BE2C (cell line): ENCODE results near the gene TP53I13.

Source experiments
- DNase-seq: peaks from one replicate; pipeline ENCODE4 v3.0.0-alpha.2; 2020
- H3K27me3 ChIP-seq: fragments of 250-450 bp; sonication (Bioruptor Pico); 2 replicates; pipeline ENCODE4 v1.5.1; 2020; ENCODE audit warnings: mild to moderate bottlenecking
- H3K36me3 ChIP-seq: fragments of 250-450 bp; sonication (Bioruptor Pico); 2 replicates; pipeline ENCODE4 v1.5.1; 2020; ENCODE audit warnings: mild to moderate bottlenecking
- H3K4me1 ChIP-seq: fragments of 250-450 bp; sonication (Bioruptor Pico); 2 replicates; pipeline ENCODE4 v1.5.1; 2020
- H3K4me3 ChIP-seq: 2 replicates; pipeline ENCODE4 v1.5.1; 2011; ENCODE audit warnings: low read depth, low read length
- H3K9me3 ChIP-seq: fragments of 250-450 bp; sonication (Bioruptor Pico); 2 replicates; pipeline ENCODE4 v1.5.1; 2020
- CTCF ChIP-seq: IDR thresholded peaks from 2 replicates; pipeline ENCODE4 v1.5.1; 2012; ENCODE audit warnings: mild to moderate bottlenecking, low read depth, low read length

Gene TP53I13

GRCh38 chr17:29615492-29616299 is 47.2 kb downstream of the TP53I13 start:
- Histone ChIP-seq H3K4me1 (no peaks in the 10 kb centered on the region), H3K36me3 (peaks cover 13% of the 10 kb centered on the region), H3K27me3 (no peaks in the 10 kb centered on the region), H3K4me3 (no peak overlapping the region), H3K9me3 (no peaks in the 10 kb centered on the region)
- no peak for TF ChIP-seq CTCF
- no peak for DNase-seq

GRCh38 chr17:29616300-29617048 is 48.0 kb downstream of the TP53I13 start:
- H3K4me3 ChIP-seq: no peak overlapping the region
- TF ChIP-seq CTCF: no peak
- no peaks in the 10 kb centered on the region for H3K4me1 ChIP-seq
- DNase-seq: no peak
- H3K36me3 ChIP-seq: peaks cover 13% of the 10 kb centered on the region
- no peaks in the 10 kb centered on the region for H3K9me3 ChIP-seq
- H3K27me3 ChIP-seq: no peaks in the 10 kb centered on the region

- H3K4me3 ChIP-seq: no peak overlapping the region
- H3K4me1 ChIP-seq: no peaks in the 10 kb centered on the region
- no peaks in the 10 kb centered on the region for H3K9me3 ChIP-seq
- peaks cover 13% of the 10 kb centered on the region for H3K36me3 ChIP-seq
- no peaks in the 10 kb centered on the region for H3K27me3 ChIP-seq
- TF ChIP-seq CTCF: peak; percentile 61
- peak; percentile 78 for DNase-seq
These were observed 48.6 kb downstream of the TP53I13 start for GRCh38 chr17:29617125-29617480.

- peaks cover 12% of the 10 kb centered on the region for H3K36me3 ChIP-seq
- H3K4me3 ChIP-seq: no peak overlapping the region
- H3K9me3 ChIP-seq: no peaks in the 10 kb centered on the region
- TF ChIP-seq CTCF: no peak
- no peak for DNase-seq
- H3K4me1 ChIP-seq: no peaks in the 10 kb centered on the region
- H3K27me3 ChIP-seq: no peaks in the 10 kb centered on the region
These were observed 49.2 kb downstream of the TP53I13 start for GRCh38 chr17:29617481-29618271.

GRCh38 chr17:29618272-29619065 is 50.0 kb downstream of the TP53I13 start:
- Histone ChIP-seq H3K9me3 (no peaks in the 10 kb centered on the region), H3K4me1 (0 out of 2 replicates have a peak, but pooled peaks cover 4% of the 10 kb centered on the region), H3K36me3 (peaks cover 7% of the 10 kb centered on the region; the same call in 1 of the 2 replicates), H3K27me3 (no peaks in the 10 kb centered on the region), H3K4me3 (no peak overlapping the region)
- TF ChIP-seq CTCF: no peak
- no peak for DNase-seq
